Esophagus squamous epithelium (tissue), 4 donors: Measurements from ENCODE around the gene CCDC157.
A peak's percentile ranks its signal among the peaks of the same experiment; 100 is the strongest.

Experiments
- POLR2A ChIP-seq, 4 donors: fragments of 450-650 bp; IDR thresholded peaks; one replicate each; pipeline ENCODE4 v1.6.1; 2017; ENCODE audit warnings: antibody characterized with exemption in 4 of 4, mild to moderate bottlenecking in 4 of 4, moderate library complexity in 3 of 4
- TF ChIP-seq, protein P1 (sequence below), 6 experiments: fragments of 450-650 bp in 4 of 6; fragments of 200-600 bp in 2 of 6; sonication (generic) in 2 of 6; IDR thresholded peaks; one replicate each; pipeline ENCODE4 v1.5.1; 2016 to 2019; ENCODE audit warnings: antibody characterized with exemption in 6 of 6, mild to moderate bottlenecking in 4 of 6, moderate library complexity in 4 of 6

GRCh38 chr22:30396871-30397655, 40.3 kb downstream of the CCDC157 start, which contains the start of gene SEC14L2:
- TF ChIP-seq, protein P1, sequence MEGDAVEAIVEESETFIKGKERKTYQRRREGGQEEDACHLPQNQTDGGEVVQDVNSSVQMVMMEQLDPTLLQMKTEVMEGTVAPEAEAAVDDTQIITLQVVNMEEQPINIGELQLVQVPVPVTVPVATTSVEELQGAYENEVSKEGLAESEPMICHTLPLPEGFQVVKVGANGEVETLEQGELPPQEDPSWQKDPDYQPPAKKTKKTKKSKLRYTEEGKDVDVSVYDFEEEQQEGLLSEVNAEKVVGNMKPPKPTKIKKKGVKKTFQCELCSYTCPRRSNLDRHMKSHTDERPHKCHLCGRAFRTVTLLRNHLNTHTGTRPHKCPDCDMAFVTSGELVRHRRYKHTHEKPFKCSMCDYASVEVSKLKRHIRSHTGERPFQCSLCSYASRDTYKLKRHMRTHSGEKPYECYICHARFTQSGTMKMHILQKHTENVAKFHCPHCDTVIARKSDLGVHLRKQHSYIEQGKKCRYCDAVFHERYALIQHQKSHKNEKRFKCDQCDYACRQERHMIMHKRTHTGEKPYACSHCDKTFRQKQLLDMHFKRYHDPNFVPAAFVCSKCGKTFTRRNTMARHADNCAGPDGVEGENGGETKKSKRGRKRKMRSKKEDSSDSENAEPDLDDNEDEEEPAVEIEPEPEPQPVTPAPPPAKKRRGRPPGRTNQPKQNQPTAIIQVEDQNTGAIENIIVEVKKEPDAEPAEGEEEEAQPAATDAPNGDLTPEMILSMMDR (IDR thresholded peaks at IDR 0.05): no peak
- TF ChIP-seq POLR2A (IDR thresholded peaks at IDR 0.05): peak in 2 of 4 donors; percentile 31 to 59
